Mesenchymal stem cell (in vitro differentiated cells and primary cell): ENCODE results near the gene NLRP1.

Experiments
- DNase-seq: peaks from one replicate; pipeline ENCODE4 v3.0.0-alpha.2; 2013
- H2AFZ ChIP-seq: one replicate; pipeline ENCODE4 v1.6.1; 2013; ENCODE audit warnings: low read depth, mild to moderate bottlenecking, control low read depth, inconsistent platforms, low read length, moderate library complexity
- H2AK5ac ChIP-seq: 2 replicates; pipeline ENCODE4 v1.6.1; 2013; ENCODE audit warnings: low read length, moderate library complexity, mild to moderate bottlenecking, inconsistent platforms; ENCODE audit not compliant: severe bottlenecking
- H2BK120ac ChIP-seq: one replicate; pipeline ENCODE4 v1.6.1; 2013; ENCODE audit warnings: low read depth, mild to moderate bottlenecking, inconsistent platforms, low read length, moderate library complexity
- H2BK12ac ChIP-seq, 2 experiments: one replicate each; pipeline ENCODE4 v1.6.1; 2013; ENCODE audit warnings: inconsistent platforms in 2 of 2, low read length in 2 of 2, mild to moderate bottlenecking in 2 of 2, moderate library complexity in 2 of 2, control low read depth in 1 of 2
- H2BK15ac ChIP-seq: one replicate; pipeline ENCODE4 v1.6.1; 2013; ENCODE audit warnings: mild to moderate bottlenecking, low read depth, inconsistent platforms; ENCODE audit not compliant: poor library complexity, severe bottlenecking
- H2BK5ac ChIP-seq: 2 replicates; pipeline ENCODE4 v1.6.1; 2013; ENCODE audit warnings: low read depth, mild to moderate bottlenecking, low read length, control low read depth, inconsistent platforms; ENCODE audit not compliant: poor library complexity, severe bottlenecking
- H3K14ac ChIP-seq, 2 experiments: one replicate each; pipeline ENCODE4 v1.6.1; 2013; ENCODE audit warnings: inconsistent platforms in 2 of 2, low read length in 2 of 2, control low read depth in 1 of 2, mild to moderate bottlenecking in 1 of 2, moderate library complexity in 1 of 2
- H3K18ac ChIP-seq, 2 experiments: one replicate each; pipeline ENCODE4 v1.6.1; 2013; ENCODE audit warnings: inconsistent platforms in 2 of 2, low read length in 2 of 2, control low read depth in 1 of 2, low read depth in 1 of 2, mild to moderate bottlenecking in 1 of 2
- H3K23ac ChIP-seq, 2 experiments: one replicate each; pipeline ENCODE4 v1.6.1; 2013; ENCODE audit warnings: inconsistent platforms in 2 of 2, low read length in 2 of 2, mild to moderate bottlenecking in 2 of 2, moderate library complexity in 2 of 2, control low read depth in 1 of 2
- H3K27ac ChIP-seq: 2 replicates; pipeline ENCODE4 v1.5.1; 2013; ENCODE audit warnings: mild to moderate bottlenecking, moderate library complexity, low read length, control low read depth, inconsistent platforms; ENCODE audit not compliant: poor library complexity, severe bottlenecking
- H3K27me3 ChIP-seq, 2 experiments: 2 replicates each; pipeline versions ENCODE4 v1.6.1 to v1.7.0; 2013; ENCODE audit warnings: low read length in 2 of 2, mild to moderate bottlenecking in 2 of 2, moderate library complexity in 2 of 2, control low read depth in 1 of 2, inconsistent platforms in 1 of 2; ENCODE audit not compliant: control insufficient read depth in 1 of 2, insufficient read depth in 1 of 2
- H3K36me3 ChIP-seq, 2 experiments: 2 replicates each; pipeline versions ENCODE4 v1.6.1 to v1.7.0; 2013; ENCODE audit warnings: low read length in 2 of 2, control low read depth in 1 of 2, inconsistent platforms in 1 of 2, low read depth in 1 of 2, mild to moderate bottlenecking in 1 of 2; ENCODE audit not compliant: insufficient read depth in 2 of 2, control insufficient read depth in 1 of 2
- H3K4ac ChIP-seq, 2 experiments: one replicate each; pipeline ENCODE4 v1.6.1; 2013; ENCODE audit warnings: inconsistent platforms in 2 of 2, low read length in 2 of 2, mild to moderate bottlenecking in 2 of 2, moderate library complexity in 2 of 2, control low read depth in 1 of 2, low read depth in 1 of 2
- H3K4me1 ChIP-seq: 2 replicates; pipeline ENCODE4 v1.6.1; 2013; ENCODE audit warnings: low read depth, low read length, control low read depth; ENCODE audit not compliant: control insufficient read depth, insufficient read depth
- H3K4me2 ChIP-seq: 2 replicates; pipeline ENCODE4 v1.6.1; 2013; ENCODE audit warnings: low read length, mild to moderate bottlenecking, inconsistent platforms; ENCODE audit not compliant: poor library complexity, severe bottlenecking
- H3K4me3 ChIP-seq, 2 experiments: 2 replicates each; pipeline versions ENCODE4 v1.5.1 to v1.7.0; 2013; ENCODE audit warnings: low read length in 2 of 2, mild to moderate bottlenecking in 2 of 2, control low read depth in 1 of 2, low read depth in 1 of 2; ENCODE audit not compliant: insufficient read depth in 1 of 2
- H3K79me1 ChIP-seq: replicated peaks from 2 replicates; pipeline ENCODE4 v1.6.1; 2013; ENCODE audit warnings: mild to moderate bottlenecking, control low read depth, low read length, inconsistent platforms; ENCODE audit not compliant: poor library complexity, severe bottlenecking
- H3K9ac ChIP-seq: 2 replicates; pipeline ENCODE4 v1.7.0; 2013; ENCODE audit warnings: mild to moderate bottlenecking, low read length, moderate library complexity
- H3K9me3 ChIP-seq: 2 replicates; pipeline ENCODE4 v1.7.0; 2013; ENCODE audit warnings: mild to moderate bottlenecking, low read length; ENCODE audit not compliant: control insufficient read depth
- H4K8ac ChIP-seq: one replicate; pipeline ENCODE4 v1.6.1; 2013; ENCODE audit warnings: inconsistent platforms, mild to moderate bottlenecking, low read length, moderate library complexity
- H4K91ac ChIP-seq: one replicate; pipeline ENCODE4 v1.6.1; 2013; ENCODE audit warnings: mild to moderate bottlenecking, low read length, inconsistent platforms
- WGBS: methylation state at CpG from one replicate; pipeline ENCODE4 v1.1.7; 2013; ENCODE audit warnings: mixed read lengths; 5-methylcytosine and 5-hydroxymethylcytosine counted together

The NLRP1 gene

DNA sequence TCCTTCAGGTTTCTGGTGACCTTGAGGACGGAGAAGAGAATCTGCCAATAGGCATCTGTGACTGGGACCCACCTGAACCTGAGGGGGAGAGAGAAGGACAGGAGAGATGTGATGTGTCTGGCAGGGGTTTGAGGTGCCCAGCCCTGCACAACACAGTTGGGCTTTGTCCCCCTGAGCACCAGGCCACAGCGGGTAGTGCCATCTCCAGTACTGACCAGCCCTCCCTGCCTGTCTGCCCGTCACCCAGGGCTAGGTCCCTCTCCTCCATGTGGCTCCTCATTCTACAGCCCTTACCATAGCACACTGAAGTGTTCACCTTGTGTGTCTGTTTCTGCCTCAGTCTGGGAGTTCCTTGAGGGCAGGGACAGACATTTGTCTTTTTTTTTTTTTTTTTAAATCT, 30.8 kb downstream of the NLRP1 start:
- H3K36me3 ChIP-seq: peaks cover 0 to 63% of the 10 kb centered on the region in 2 experiments
- no peak overlapping the region for H3K9ac ChIP-seq

DNA sequence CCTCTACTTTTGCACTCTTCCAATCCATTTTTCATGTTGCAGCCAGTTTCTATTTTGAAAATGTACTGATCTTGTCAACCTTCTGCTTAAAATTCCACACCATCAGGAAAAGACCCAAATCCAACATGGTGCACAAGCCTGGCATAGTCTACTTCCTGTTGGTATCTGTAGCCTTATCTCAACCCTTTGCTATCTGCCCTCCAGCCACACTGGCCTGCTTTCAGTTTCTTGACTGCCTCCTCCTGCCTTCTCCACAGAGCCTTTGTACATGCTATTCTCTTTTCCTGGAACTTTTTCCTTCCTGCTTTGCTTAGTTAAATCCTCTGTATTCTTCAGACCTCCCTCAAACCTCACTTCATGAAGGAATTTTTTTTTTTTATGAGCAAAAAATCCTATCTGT, 31.5 kb downstream of the NLRP1 start:
- no peak overlapping the region for H2AK5ac ChIP-seq
- no peak overlapping the region for H3K4ac ChIP-seq
- no peak overlapping the region for H3K4me2 ChIP-seq
- H2BK120ac ChIP-seq: no peak overlapping the region
- no peak overlapping the region for H3K14ac ChIP-seq
- H3K4me1 ChIP-seq: no peaks in the 10 kb centered on the region
- no peak overlapping the region for H4K8ac ChIP-seq
- no peaks in the 10 kb centered on the region for H3K79me1 ChIP-seq
- no peak overlapping the region for H2BK5ac ChIP-seq
- no peak overlapping the region for H2AFZ ChIP-seq
- H3K27ac ChIP-seq: no peak overlapping the region
- H4K91ac ChIP-seq: no peak overlapping the region
- H3K23ac ChIP-seq: no peak overlapping the region
- H3K27me3 ChIP-seq: peaks cover 0 to 4% of the 10 kb centered on the region in 2 experiments
- no peak overlapping the region for H3K18ac ChIP-seq
- peaks cover 0 to 64% of the 10 kb centered on the region in 2 experiments for H3K36me3 ChIP-seq
- no peak overlapping the region for H2BK12ac ChIP-seq
- H3K9me3 ChIP-seq: no peaks in the 10 kb centered on the region
- H3K9ac ChIP-seq: no peak overlapping the region
- DNase-seq: no peak
- H2BK15ac ChIP-seq: no peak overlapping the region
- H3K4me3 ChIP-seq: no peak overlapping the region

More for the DNA sequence above, 30.8 kb downstream of the NLRP1 start:
- H3K79me1 ChIP-seq: no peaks in the 10 kb centered on the region
- H4K8ac ChIP-seq: no peak overlapping the region
- H2AFZ ChIP-seq: no peak overlapping the region
- H3K18ac ChIP-seq: no peak overlapping the region
- no peak overlapping the region for H2AK5ac ChIP-seq
- H3K4me2 ChIP-seq: no peak overlapping the region
- H2BK15ac ChIP-seq: no peak overlapping the region
- H2BK5ac ChIP-seq: no peak overlapping the region
- no peak overlapping the region for H2BK12ac ChIP-seq
- no peaks in the 10 kb centered on the region for H3K9me3 ChIP-seq
- H3K27ac ChIP-seq: no peak overlapping the region
- H3K4me3 ChIP-seq: no peak overlapping the region
- no peak overlapping the region for H3K4ac ChIP-seq
- DNase-seq: no peak
- no peak overlapping the region for H3K14ac ChIP-seq
- no peaks in the 10 kb centered on the region for H3K4me1 ChIP-seq
- H2BK120ac ChIP-seq: no peak overlapping the region
- H3K23ac ChIP-seq: no peak overlapping the region
- H3K27me3 ChIP-seq: peaks cover 0 to 1% of the 10 kb centered on the region in 2 experiments
- WGBS: 94% methylated on average over 3 of the region's 3 CpGs
- no peak overlapping the region for H4K91ac ChIP-seq

DNA sequence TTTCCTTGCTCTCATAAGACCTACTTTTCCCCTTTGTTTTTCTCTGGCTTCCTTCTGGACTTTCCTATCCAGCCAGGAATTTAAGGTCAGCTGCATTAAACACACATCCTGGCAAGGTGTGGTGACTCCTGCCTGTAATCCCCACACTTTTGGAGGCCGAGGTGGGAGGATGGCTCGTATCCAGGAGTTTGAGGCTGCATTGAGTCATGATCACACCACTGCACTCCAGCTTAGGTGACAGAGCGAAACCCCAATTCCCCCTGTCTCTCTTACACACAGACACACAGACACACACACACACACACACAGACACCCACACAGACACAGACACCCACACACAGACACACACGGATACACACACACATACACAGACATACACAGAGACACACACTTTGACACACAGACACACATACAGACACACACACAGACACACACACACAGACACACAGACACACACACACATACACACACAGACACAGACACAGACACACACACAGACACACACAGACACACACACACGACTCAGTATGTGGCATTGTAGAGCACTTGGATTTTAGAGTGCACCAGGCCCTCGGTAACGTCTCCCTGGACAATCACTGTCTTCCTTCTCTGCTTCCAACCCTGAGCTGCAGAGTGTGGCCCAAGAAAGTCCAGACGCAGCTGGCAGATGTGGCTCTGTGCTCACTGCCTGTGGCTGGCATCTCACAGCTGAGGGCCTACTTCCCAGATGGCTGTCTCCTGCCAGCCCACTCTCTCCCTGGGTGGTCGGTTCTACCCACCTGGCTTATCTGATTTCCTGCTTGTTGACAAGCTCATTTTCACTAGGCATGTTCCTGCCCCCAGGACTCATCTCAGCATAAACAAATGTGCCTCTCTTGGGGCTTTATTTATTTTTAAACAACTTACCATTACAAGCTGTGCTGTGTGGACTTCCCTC, 39.0 kb downstream of the NLRP1 start:
- peak; percentile 24 for DNase-seq
- H3K4ac ChIP-seq: no peak overlapping the region
- H3K9me3 ChIP-seq: no peaks in the 10 kb centered on the region
- no peaks in the 10 kb centered on the region for H3K79me1 ChIP-seq
- no peak overlapping the region for H2BK120ac ChIP-seq
- H4K91ac ChIP-seq: no peak overlapping the region
- no peak overlapping the region for H2AK5ac ChIP-seq
- H3K4me1 ChIP-seq: no peaks in the 10 kb centered on the region
- H3K27ac ChIP-seq: no peak overlapping the region
- WGBS: 76% methylated on average over 9 of the region's 9 CpGs
- no peak overlapping the region for H3K23ac ChIP-seq
- no peak overlapping the region for H3K18ac ChIP-seq
- peak overlapping the region in 1 of 2 experiments; percentile 1 for H3K14ac ChIP-seq
- no peak overlapping the region for H2BK15ac ChIP-seq
- no peak overlapping the region for H2BK5ac ChIP-seq
- no peak overlapping the region for H4K8ac ChIP-seq
- H3K4me3 ChIP-seq: no peak overlapping the region
- H3K4me2 ChIP-seq: no peak overlapping the region
- peaks cover 0 to 77% of the 10 kb centered on the region in 2 experiments for H3K36me3 ChIP-seq
- H3K27me3 ChIP-seq: peaks cover 0 to 4% of the 10 kb centered on the region in 2 experiments
- H2AFZ ChIP-seq: no peak overlapping the region
- H2BK12ac ChIP-seq: no peak overlapping the region
- no peak overlapping the region for H3K9ac ChIP-seq

DNA sequence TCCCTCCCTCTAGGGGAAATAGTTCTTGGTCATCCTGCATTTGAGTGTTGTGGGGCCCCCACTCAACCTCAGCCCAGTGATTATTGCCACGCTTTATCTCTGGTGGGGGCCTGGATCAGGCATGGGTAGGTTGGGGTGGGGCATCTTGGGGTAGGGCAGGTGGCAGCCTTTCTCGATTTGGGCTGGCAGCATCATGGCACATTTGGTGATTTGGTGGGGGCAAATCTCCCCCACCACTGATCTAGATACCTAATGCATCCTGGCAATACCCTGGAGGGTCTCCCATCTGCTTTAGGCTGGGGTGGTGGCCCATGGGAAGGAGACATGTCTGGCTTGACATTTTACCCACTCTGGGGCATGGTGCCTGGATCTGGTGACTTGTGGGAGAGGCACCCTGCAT, 40.2 kb downstream of the NLRP1 start:
- Histone ChIP-seq H2BK15ac (no peak overlapping the region), H2BK5ac (no peak overlapping the region), H3K4me2 (no peak overlapping the region), H3K27me3 (peaks cover 0 to 4% of the 10 kb centered on the region in 2 experiments), H3K9ac (no peak overlapping the region), H4K91ac (no peak overlapping the region), H3K4me1 (no peaks in the 10 kb centered on the region), H3K36me3 (peaks cover 0 to 77% of the 10 kb centered on the region in 2 experiments), H3K14ac (no peak overlapping the region), H3K18ac (no peak overlapping the region), H2AFZ (no peak overlapping the region), H3K79me1 (no peaks in the 10 kb centered on the region), H2BK12ac (no peak overlapping the region), H3K9me3 (no peaks in the 10 kb centered on the region), H4K8ac (no peak overlapping the region), H3K27ac (no peak overlapping the region), H3K23ac (no peak overlapping the region), H3K4ac (no peak overlapping the region), H3K4me3 (no peak overlapping the region), H2BK120ac (no peak overlapping the region), H2AK5ac (no peak overlapping the region)
- 100% methylated on average over 2 of the region's 2 CpGs for WGBS
- DNase-seq: no peak
